ENCODE measurements around the gene CIC.

Gene CIC

DNA sequence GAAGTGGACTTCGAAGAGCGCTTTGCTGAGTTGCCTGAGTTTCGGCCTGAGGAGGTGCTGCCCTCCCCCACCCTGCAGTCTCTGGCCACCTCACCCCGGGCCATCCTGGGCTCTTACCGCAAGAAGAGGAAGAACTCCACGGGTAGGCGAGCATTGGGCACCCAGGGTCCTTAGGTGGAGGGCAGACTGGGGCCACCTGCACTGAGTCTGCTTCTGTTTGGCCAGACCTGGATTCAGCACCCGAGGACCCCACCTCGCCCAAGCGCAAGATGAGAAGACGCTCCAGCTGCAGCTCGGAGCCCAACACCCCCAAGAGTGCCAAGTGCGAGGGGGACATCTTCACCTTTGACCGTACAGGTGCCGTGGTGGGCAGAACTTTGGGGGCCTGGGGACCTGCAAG is 24.9 kb downstream of the CIC start:
- TF ChIP-seq, protein P1, sequence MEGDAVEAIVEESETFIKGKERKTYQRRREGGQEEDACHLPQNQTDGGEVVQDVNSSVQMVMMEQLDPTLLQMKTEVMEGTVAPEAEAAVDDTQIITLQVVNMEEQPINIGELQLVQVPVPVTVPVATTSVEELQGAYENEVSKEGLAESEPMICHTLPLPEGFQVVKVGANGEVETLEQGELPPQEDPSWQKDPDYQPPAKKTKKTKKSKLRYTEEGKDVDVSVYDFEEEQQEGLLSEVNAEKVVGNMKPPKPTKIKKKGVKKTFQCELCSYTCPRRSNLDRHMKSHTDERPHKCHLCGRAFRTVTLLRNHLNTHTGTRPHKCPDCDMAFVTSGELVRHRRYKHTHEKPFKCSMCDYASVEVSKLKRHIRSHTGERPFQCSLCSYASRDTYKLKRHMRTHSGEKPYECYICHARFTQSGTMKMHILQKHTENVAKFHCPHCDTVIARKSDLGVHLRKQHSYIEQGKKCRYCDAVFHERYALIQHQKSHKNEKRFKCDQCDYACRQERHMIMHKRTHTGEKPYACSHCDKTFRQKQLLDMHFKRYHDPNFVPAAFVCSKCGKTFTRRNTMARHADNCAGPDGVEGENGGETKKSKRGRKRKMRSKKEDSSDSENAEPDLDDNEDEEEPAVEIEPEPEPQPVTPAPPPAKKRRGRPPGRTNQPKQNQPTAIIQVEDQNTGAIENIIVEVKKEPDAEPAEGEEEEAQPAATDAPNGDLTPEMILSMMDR (IDR thresholded peaks at IDR 0.05), result no peak

DNA sequence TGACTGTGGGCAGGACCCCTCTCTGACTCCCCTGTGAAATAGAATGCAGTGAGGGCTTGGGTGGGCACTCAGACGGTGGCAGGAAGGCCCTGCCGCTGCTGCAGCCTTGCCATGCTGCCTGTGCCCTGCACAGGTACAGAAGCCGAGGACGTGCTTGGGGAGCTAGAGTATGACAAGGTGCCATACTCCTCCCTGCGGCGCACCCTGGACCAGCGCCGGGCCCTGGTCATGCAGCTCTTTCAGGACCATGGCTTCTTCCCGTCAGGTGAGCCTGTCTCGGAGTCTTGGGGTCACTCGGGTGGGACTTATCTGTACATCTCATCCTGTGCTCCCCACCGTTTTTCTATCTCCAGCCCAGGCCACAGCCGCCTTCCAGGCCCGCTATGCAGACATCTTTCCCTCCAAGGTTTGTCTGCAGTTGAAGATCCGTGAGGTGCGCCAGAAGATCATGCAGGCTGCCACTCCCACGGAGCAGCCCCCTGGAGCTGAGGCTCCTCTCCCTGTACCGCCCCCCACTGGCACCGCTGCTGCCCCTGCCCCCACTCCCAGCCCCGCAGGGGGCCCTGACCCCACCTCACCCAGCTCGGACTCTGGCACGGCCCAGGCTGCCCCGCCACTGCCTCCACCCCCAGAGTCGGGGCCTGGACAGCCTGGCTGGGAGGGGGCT is 25.6 kb downstream of the CIC start:
- TF ChIP-seq, protein P1 (IDR thresholded peaks at IDR 0.05), result no peak

GRCh38 chr19:42295342-42295741 is 26.3 kb downstream of the CIC start:
- TF ChIP-seq, protein P1 (IDR thresholded peaks at IDR 0.05), result no peak

DNA sequence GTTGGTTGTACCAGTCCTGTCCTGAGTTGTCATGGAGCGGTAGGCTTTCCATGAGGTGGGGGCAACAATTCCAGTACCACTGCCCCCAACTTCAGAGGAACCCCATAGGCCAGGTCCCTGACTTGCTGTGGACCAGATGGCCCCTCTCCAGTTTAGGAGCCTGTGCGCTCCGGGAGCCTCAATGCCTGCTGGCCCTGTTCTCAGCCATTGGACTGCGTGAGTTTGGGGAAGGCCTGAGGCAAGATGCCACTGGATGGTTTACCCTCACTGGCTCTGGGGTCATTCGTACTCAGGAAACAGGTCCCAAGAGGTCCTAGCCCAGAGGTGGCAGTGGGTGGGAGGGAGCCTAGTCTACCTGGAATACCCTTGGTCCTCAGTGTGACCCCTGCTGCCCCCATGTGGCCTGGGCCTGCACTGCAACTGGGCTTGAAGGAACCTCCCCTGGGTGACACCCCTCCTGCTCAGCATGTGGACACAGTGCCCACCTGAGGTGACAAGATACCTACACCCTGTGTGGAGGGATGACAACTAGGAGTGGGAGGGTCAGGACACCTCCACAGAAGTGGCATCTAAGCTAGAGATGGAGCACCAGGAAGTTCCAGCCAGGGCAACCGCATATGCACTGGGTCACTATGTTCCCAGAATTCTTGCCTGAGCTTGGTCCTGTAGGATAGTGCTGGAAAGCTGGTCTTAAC is 26.9 kb downstream of the CIC start:
- TF ChIP-seq, protein P1 (IDR thresholded peaks at IDR 0.05), result peak; percentile 66

- TF ChIP-seq, protein P1 (IDR thresholded peaks at IDR 0.05), result no peak
These were observed 28.0 kb downstream of the CIC start for GRCh38 chr19:42297039-42297438.

DNA sequence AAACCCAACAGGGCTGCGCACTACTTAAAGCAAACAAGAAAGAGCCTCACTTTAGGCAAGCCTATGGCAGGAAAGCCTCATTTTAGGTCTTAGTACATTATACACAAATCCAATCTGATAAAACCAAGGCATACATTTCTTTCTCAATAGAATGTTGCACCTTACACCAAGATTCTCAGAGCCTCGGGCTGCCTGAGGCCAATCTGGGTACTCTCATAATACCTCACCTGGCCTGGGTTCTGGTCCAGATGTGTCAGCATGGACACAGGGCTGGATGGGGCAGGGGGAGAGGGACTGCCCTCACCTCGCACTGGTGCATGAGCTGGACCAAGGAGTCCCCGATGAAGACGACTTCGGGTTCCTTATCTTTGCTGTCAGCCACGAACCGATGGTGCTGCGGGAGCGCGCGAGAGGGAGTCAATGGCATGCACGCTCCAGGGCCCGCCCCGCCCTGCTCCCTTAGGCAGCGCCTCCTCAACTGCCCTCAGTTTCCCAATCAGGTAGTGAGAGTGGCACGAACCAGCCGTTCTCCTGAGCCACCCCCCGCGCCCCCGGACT is 32.7 kb downstream of the CIC start, which contains the start of gene PRR19:
PRR19 (plus strand) TSS at position 487 of the 558 bp plus-strand sequence. CDS start 7,453 bp downstream, outside the sequence.
- TF ChIP-seq, protein P1 (IDR thresholded peaks at IDR 0.05), result no peak

DNA sequence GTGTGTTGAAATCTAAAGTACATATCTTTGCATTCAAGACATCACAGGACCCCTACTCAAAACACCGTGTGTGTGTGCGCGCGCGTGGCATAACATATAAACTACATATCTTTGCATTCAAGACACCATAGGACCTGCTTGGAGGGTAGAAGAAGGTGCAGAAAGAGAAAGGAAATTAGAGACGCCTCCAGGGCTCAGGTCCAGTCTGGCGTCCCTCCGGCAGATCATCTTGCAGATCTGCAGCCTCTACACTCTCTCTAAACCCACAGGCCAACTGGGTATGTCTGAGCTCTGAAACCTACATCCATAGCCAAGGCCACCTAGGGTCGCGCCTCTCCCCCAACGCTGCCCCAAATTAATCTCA is 34.0 kb downstream of the CIC start:
- TF ChIP-seq, protein P1 (IDR thresholded peaks at IDR 0.05), result no peak

Data from LNCAP (cell line).